Measurements from ENCODE around the gene FHL2.

The FHL2 gene

DNA sequence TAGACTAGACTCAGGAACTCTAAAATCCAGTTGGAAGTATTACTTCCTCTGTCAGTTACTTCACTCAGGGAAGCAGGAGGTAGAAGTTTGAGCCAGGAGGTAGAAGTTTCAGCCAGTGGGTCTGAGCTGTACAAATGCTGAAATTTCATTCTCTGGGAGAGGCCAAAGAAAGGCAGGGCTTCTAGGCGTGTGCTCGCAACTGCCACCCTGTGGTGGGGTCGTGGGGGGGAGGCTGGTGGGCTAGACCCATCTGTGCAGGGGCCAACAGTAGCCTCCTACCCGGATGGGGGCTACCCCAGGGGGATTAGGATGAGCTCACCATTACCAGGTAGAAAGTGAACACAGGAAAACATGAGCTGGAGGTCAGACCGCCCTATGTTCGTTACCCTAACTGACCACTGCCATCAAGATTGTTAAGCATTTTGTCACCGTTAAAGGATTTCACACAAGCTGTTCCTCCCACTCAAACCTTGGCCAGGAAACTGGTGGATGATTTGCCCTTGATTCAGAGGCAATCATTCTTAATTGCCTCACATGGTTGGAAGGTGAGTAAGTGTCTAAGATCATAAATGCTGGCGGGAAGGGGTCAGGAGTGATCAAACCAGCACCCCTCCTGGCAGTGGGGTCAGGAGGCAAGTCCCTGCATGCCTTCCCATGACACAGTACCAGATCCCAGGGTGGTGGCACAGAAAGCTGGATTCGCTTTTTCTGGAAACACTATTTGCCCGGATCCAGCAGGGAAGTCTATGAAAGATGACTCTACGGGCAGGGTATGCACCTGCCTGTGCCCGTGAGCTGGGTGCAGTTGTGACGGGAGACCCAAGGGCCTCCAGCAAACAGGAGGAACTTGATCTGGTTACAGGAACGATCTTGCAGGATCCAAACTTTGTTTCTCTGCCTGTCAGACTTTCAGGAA is 5.2 kb upstream of the FHL2 start:
- DNase-seq (ENCODE audit: low read depth, low spot score), result peak; percentile 94
- no peak overlapping the region for H3K4me3 ChIP-seq (ENCODE audit: low read depth, low read length)
- POLR2A ChIA-PET, result interaction anchor here (0.7 to 3.3 kb wide), 10 partner anchors 12 to 99 kb away, joined by 3 to 72 read pairs (median 6); no protein-coding TSS in a partner anchor
- CTCF ChIA-PET, result interaction anchor here (0.7 to 25.1 kb wide), 16 partner anchors 10 to 115 kb away, joined by 3 to 328 read pairs (median 4); no protein-coding TSS in a partner anchor
- TF ChIP-seq, protein P1, sequence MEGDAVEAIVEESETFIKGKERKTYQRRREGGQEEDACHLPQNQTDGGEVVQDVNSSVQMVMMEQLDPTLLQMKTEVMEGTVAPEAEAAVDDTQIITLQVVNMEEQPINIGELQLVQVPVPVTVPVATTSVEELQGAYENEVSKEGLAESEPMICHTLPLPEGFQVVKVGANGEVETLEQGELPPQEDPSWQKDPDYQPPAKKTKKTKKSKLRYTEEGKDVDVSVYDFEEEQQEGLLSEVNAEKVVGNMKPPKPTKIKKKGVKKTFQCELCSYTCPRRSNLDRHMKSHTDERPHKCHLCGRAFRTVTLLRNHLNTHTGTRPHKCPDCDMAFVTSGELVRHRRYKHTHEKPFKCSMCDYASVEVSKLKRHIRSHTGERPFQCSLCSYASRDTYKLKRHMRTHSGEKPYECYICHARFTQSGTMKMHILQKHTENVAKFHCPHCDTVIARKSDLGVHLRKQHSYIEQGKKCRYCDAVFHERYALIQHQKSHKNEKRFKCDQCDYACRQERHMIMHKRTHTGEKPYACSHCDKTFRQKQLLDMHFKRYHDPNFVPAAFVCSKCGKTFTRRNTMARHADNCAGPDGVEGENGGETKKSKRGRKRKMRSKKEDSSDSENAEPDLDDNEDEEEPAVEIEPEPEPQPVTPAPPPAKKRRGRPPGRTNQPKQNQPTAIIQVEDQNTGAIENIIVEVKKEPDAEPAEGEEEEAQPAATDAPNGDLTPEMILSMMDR (IDR thresholded peaks at IDR 0.05; ENCODE audit: insufficient read depth, low read length, missing control alignments), result peak; percentile 63

DNA sequence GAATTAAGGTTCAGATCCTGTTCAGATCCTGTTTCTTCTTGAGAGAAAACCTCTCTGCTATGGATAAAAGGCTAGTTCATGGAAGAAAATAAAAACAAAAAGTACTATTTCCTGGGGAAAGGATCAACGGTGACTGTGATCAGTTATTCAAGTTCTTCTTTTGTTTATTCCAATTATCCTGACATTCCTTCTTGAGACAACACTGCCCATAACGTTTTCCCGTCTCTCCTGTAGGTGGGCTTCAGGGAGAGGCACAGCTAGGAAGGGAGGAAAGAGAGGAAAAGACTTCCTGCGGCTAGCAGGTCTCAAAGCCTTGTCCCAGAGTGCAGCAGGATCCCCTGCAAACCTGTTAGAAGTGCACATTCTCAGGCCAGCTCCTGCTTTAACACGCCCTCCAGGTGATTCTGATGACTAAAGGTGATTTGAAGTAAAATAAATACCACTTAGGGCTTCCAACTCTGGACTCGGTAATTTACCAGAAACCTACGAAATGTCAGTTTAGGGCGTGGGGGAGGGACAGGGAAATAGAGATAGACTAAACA is 4.5 kb upstream of the FHL2 start:
- H3K4me3 ChIP-seq (ENCODE audit: low read depth, low read length), result no peak overlapping the region
- no peak for DNase-seq (ENCODE audit: low read depth, low spot score)
- TF ChIP-seq, protein P1 (IDR thresholded peaks at IDR 0.05; ENCODE audit: insufficient read depth, low read length, missing control alignments), result no peak
- ChIA-PET POLR2A (interaction anchor here (1.1 to 3.3 kb wide), 7 partner anchors 11 to 100 kb away, joined by 3 to 72 read pairs (median 7); no protein-coding TSS in a partner anchor), CTCF (interaction anchor here (1.0 to 25.1 kb wide), 8 partner anchors 9 to 116 kb away, joined by 3 to 328 read pairs (median 5); no protein-coding TSS in a partner anchor)

DNA sequence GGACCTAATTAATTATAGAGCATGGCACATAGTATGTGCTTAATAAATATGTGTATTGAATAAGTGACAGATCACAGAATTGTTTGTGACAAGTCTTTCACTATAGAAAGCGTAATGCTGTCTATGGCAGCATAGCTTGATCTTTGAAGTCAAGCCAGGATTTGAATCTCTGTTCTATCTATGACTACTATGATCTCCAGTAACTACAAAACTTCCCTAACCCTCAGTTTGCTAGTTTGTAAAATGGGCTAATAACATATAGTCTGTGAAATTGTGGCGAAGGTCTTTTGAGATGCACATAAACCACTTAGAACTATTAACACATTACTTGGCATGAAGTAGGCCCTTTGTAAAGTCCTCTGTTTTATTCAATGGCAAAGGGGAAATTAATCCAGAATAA is 4.0 kb upstream of the FHL2 start:
- no peak overlapping the region for H3K4me3 ChIP-seq (ENCODE audit: low read depth, low read length)
- ChIA-PET POLR2A (interaction anchor here (1.9 to 3.3 kb wide), 2 partner anchors 10 to 85 kb away, joined by 7 to 72 read pairs; no protein-coding TSS in a partner anchor), CTCF (interaction anchor here (1.0 to 25.1 kb wide), 3 partner anchors 9 to 116 kb away, joined by 3 to 328 read pairs (median 5); no protein-coding TSS in a partner anchor)
- TF ChIP-seq, protein P1 (IDR thresholded peaks at IDR 0.05; ENCODE audit: insufficient read depth, low read length, missing control alignments), result no peak
- DNase-seq (ENCODE audit: low read depth, low spot score), result no peak

DNA sequence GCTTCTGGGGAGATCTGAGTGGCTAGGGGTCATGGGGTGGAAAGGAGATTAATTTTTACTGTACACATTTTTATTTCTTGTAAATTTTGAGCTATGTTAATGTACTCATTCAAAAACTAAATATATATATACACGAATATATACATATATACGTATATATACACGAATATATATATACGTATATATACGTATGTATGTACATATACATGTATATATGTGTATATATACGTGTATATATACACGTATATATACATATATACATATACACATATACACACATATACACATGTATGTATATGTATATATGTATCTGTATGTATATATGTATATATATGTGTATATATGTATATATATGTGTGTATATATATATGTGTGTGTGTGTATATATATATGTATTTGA is 3.0 kb upstream of the FHL2 start:
- POLR2A ChIA-PET, result interaction anchor here (3.3 kb wide), 1 partner anchor 10 kb away, joined by 72 read pairs; no protein-coding TSS in a partner anchor
- CTCF ChIA-PET, result interaction anchor here (1.1 to 25.1 kb wide), 2 partner anchors 10 to 117 kb away, joined by 5 to 328 read pairs; no protein-coding TSS in a partner anchor
- no peak overlapping the region for H3K4me3 ChIP-seq (ENCODE audit: low read depth, low read length)
- TF ChIP-seq, protein P1 (IDR thresholded peaks at IDR 0.05; ENCODE audit: insufficient read depth, low read length, missing control alignments), result no peak
- no peak for DNase-seq (ENCODE audit: low read depth, low spot score)

DNA sequence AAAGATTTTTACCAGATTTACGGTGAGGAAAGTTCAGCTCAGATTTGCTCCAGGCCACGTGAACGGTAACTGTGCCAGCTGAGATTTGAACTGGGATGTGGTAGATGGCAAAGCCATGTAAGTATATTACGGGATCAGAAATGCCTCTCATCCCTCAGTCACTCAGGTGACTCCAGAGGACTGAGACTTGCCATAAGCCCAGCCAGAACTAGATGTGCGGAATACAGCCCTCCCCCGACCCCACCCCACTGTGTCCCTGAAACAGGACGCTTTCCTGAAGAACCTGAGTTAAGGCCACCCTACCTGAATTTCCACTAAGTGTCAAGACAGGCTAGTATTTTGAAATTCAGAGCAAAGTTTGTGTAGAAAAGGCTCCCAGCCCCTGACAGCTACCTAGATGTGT is 1.3 kb upstream of the FHL2 start:
- no peak overlapping the region for H3K4me3 ChIP-seq (ENCODE audit: low read depth, low read length)
- ChIA-PET POLR2A (no interaction called here), CTCF (interaction anchor here (0.8 to 25.1 kb wide), 5 partner anchors 8 to 119 kb away, joined by 3 to 328 read pairs (median 8); no protein-coding TSS in a partner anchor)
- no peak for DNase-seq (ENCODE audit: low read depth, low spot score)
- TF ChIP-seq, protein P1 (IDR thresholded peaks at IDR 0.05; ENCODE audit: insufficient read depth, low read length, missing control alignments), result no peak

Measured in AG04449 (cell line).